IMR-90 (cell line): Measurements from ENCODE around the gene NPTX1.

Experiments
- BHLHE40 ChIP-seq: fragments of 150-350 bp; IDR thresholded peaks from 2 replicates; pipeline ENCODE4 v1.6.1; 2016; ENCODE audit warnings: mild to moderate bottlenecking, low read depth, low read length
- CEBPB ChIP-seq: IDR thresholded peaks from 2 replicates; pipeline ENCODE4 v1.6.1; 2012; ENCODE audit warnings: low read depth, low read length, improper control_type of control experiment
- CTCF ChIP-seq: conservative IDR thresholded peaks from 2 replicates; pipeline ENCODE4 v1.5.1; 2012; ENCODE audit warnings: mild to moderate bottlenecking, low read depth, low read length, improper control_type of control experiment
- FOS ChIP-seq: fragments of 150-350 bp; IDR thresholded peaks from 2 replicates; pipeline ENCODE4 v1.6.1; 2016; ENCODE audit warnings: low read depth, low read length
- MAFK ChIP-seq: IDR thresholded peaks from 2 replicates; pipeline ENCODE4 v1.6.1; 2012; ENCODE audit warnings: low read depth, low read length, improper control_type of control experiment
- MXI1 ChIP-seq: IDR thresholded peaks from 2 replicates; pipeline ENCODE4 v1.6.1; 2012; ENCODE audit warnings: low read depth, mild to moderate bottlenecking, low read length, moderate library complexity, borderline replicate concordance
- NFE2L2 ChIP-seq: fragments of 150-350 bp; IDR thresholded peaks from 2 replicates; pipeline ENCODE4 v1.6.1; 2016; ENCODE audit warnings: low read depth, mild to moderate bottlenecking, low read length
- POLR2A ChIP-seq: IDR thresholded peaks from 2 replicates; pipeline ENCODE4 v1.6.1; 2012; ENCODE audit warnings: mild to moderate bottlenecking, low read depth, low read length
- RAD21 ChIP-seq: IDR thresholded peaks from 2 replicates; pipeline ENCODE4 v1.6.1; 2012; ENCODE audit warnings: low read length, improper control_type of control experiment
- RCOR1 ChIP-seq: IDR thresholded peaks from 2 replicates; pipeline ENCODE4 v1.6.1; 2012; ENCODE audit warnings: mild to moderate bottlenecking, low read length, improper control_type of control experiment; ENCODE audit not compliant: insufficient replicate concordance
- SMC3 ChIP-seq: fragments of 150-350 bp; IDR thresholded peaks from 2 replicates; pipeline ENCODE4 v1.6.1; 2016; ENCODE audit warnings: low read depth, mild to moderate bottlenecking, antibody characterized with exemption, low read length, moderate library complexity
- TF ChIP-seq, protein P1 (sequence below): fragments of 150-350 bp; IDR thresholded peaks from 2 replicates; pipeline ENCODE4 v1.6.1; 2017; ENCODE audit warnings: mild to moderate bottlenecking, antibody characterized with exemption, low read length, low read depth

- TF ChIP-seq SMC3 (no peak), POLR2A (no peak), CTCF (no peak), NFE2L2 (no peak), RAD21 (no peak), FOS (no peak), CEBPB (no peak), MAFK (no peak), RCOR1 (no peak), BHLHE40 (no peak), MXI1 (no peak)
- TF ChIP-seq, protein P1, sequence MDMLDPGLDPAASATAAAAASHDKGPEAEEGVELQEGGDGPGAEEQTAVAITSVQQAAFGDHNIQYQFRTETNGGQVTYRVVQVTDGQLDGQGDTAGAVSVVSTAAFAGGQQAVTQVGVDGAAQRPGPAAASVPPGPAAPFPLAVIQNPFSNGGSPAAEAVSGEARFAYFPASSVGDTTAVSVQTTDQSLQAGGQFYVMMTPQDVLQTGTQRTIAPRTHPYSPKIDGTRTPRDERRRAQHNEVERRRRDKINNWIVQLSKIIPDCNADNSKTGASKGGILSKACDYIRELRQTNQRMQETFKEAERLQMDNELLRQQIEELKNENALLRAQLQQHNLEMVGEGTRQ: no peak
These were observed 54.1 kb downstream of the NPTX1 start for GRCh38 chr17:80422276-80422675.
